GM12878 (cell line): ENCODE data around the gene PDE1C. TPM values are rescaled to one million over a fixed set of nuclear protein-coding genes. Genes with fewer than 3 reads are reported as not detected.

Experiments
- ATAC-seq: fragments of 200-7000 bp; cut with Tn5 transposase; 3 replicates; pipeline ENCODE4 v1.9.1; 2020; ENCODE audit warnings: mild to moderate bottlenecking, moderate library complexity
- BruUV-seq: library from RNA; stranded (reverse); fragments of 400-500 nt; replicated peaks from 2 replicates; lab custom pipeline; 2021; lab: Mats Ljungman, UMichigan
- CTCF ChIA-PET: fragments of 300-600 bp; sonication (Branson Sonifier 250); formaldehyde crosslinking; extraction: SDS; loops from one replicate; lab custom pipeline; 2021; ENCODE audit warnings: inconsistent platforms; lab: Yijun Ruan, JAX
- POLR2A ChIA-PET: fragments of 350-600 bp; formaldehyde crosslinking; extraction: SDS; loops from one replicate; lab custom pipeline; 2021; ENCODE audit warnings: inconsistent platforms; lab: Charles Lee
- RAD21 ChIA-PET: fragments of 300-600 bp; sonication (Branson Sonifier 250); formaldehyde crosslinking; loops from one replicate; lab custom pipeline; 2023; ENCODE audit warnings: antibody characterized with exemption; ENCODE audit not compliant: unreplicated experiment; lab: Charles Lee
- SMC1A ChIA-PET: fragments of 300-600 bp; sonication (Branson Sonifier 250); formaldehyde crosslinking; loops from one replicate; lab custom pipeline; 2023; ENCODE audit not compliant: unreplicated experiment, uncharacterized antibody; lab: Charles Lee
- DNase-seq: peaks from one replicate; pipeline ENCODE4 v3.0.0-alpha.2; 2011; ENCODE audit warnings: low read depth, low spot score
- FAIRE-seq: peaks from 3 replicates; lab custom pipeline; 2011; peaks lifted over from hg19 to GRCh38; lab: Jason Lieb, UNC
- H2AFZ ChIP-seq: 2 replicates; pipeline ENCODE4 v1.6.0; 2011; ENCODE audit warnings: low read depth, low read length, control low read depth; ENCODE audit not compliant: control insufficient read depth
- H3K27ac ChIP-seq: 2 replicates; pipeline ENCODE4 v1.5.1; 2011; ENCODE audit warnings: control low read depth; ENCODE audit not compliant: control insufficient read depth, insufficient read depth
- H3K27me3 ChIP-seq, 2 experiments: replicated peaks in 1 of 2; 2 replicates each; pipeline versions ENCODE4 v1.6.0 to v1.6.1; 2011; ENCODE audit warnings: low read length in 1 of 2; ENCODE audit not compliant: control insufficient read depth in 2 of 2, insufficient read depth in 2 of 2
- H3K36me3 ChIP-seq, 2 experiments: 2 replicates each; pipeline ENCODE4 v1.5.1; 2011; ENCODE audit warnings: low read length in 1 of 2; ENCODE audit not compliant: control insufficient read depth in 2 of 2, insufficient read depth in 2 of 2
- H3K4me1 ChIP-seq: 2 replicates; pipeline ENCODE4 v1.6.1; 2011; ENCODE audit warnings: mild to moderate bottlenecking, low read length, moderate library complexity, mixed read lengths; ENCODE audit not compliant: control insufficient read depth, insufficient read depth
- H3K4me2 ChIP-seq: 2 replicates; pipeline ENCODE4 v1.6.0; 2011; ENCODE audit warnings: control low read depth; ENCODE audit not compliant: control insufficient read depth, insufficient read depth
- H3K4me3 ChIP-seq: fragments of 200-600 bp; sonication (generic); 2 replicates; pipeline ENCODE4 v1.5.1; 2016
- H3K79me2 ChIP-seq: 2 replicates; pipeline ENCODE4 v1.6.0; 2011; ENCODE audit warnings: low read length; ENCODE audit not compliant: control insufficient read depth, insufficient read depth
- H3K9ac ChIP-seq: 2 replicates; pipeline ENCODE4 v1.8.0; 2011; ENCODE audit warnings: low read length, control low read depth, mixed read lengths; ENCODE audit not compliant: control insufficient read depth, insufficient read depth
- H3K9me3 ChIP-seq: replicated peaks from 3 replicates; pipeline ENCODE4 v1.5.1; 2011; ENCODE audit warnings: mild to moderate bottlenecking, low read length; ENCODE audit not compliant: control insufficient read depth, insufficient read depth
- H4K20me1 ChIP-seq: 2 replicates; pipeline ENCODE4 v1.6.0; 2011; ENCODE audit not compliant: control insufficient read depth, insufficient read depth
- HCFC1 ChIP-seq: fragments of 150-350 bp; IDR thresholded peaks from 2 replicates; pipeline ENCODE4 v1.6.1; 2014; ENCODE audit warnings: low read length
- NFYA ChIP-seq: IDR thresholded peaks from 2 replicates; pipeline ENCODE4 v1.6.1; 2011; ENCODE audit warnings: low read depth, mild to moderate bottlenecking, low read length, improper control_type of control experiment, borderline replicate concordance
- NR2F1 ChIP-seq: fragments of 450-650 bp; conservative IDR thresholded peaks from 2 replicates; pipeline ENCODE4 v1.6.1; 2017; ENCODE audit warnings: mild to moderate bottlenecking
- WGBS: methylation state at CpG from one replicate; pipeline ENCODE4 v1.1.6; 2016; ENCODE audit warnings: low lambda C conversion rate; ENCODE audit not compliant: insufficient replicate concordance, insufficient coverage; ENCODE audit errors: missing lambda C conversion rate; 5-methylcytosine and 5-hydroxymethylcytosine counted together
- in situ Hi-C: fragments of 300-500 bp; cut with MboI; formaldehyde crosslinking; loops from 9 replicates; pipeline ENCODE4 v1.14.3; 2018; ENCODE audit warnings: mixed read lengths
- intact Hi-C: fragments of 100-400 bp; cut with micrococcal nuclease; formaldehyde crosslinking; loops from one replicate; pipeline ENCODE4 v1.14.2; 2022; ENCODE audit not compliant: unreplicated experiment
- polyA plus RNA-seq, 11 experiments: library from polyadenylated mRNA; depleted of rRNA in 4 of 11; unstranded in 6 of 11; stranded (reverse) in 5 of 11; fragments of >200 nt; fragmentation: Nextera tagmentation in 4 of 11; fragmentation: Illumina TruSeq in 1 of 11; extraction: Ambion mirVana in 4 of 11; extraction: Trizol in 1 of 11; gene quantifications; 1 replicate in 1 of 11; 2 replicates in 10 of 11; pipeline versions ENCODE4 v1.2.1 to v1.2.3, GENCODE V29; 2011 to 2016; ENCODE audit warnings: inconsistent platforms in 2 of 11, missing spikeins in 2 of 11, low read depth in 1 of 11
- total RNA-seq, 4 experiments: library from RNA; depleted of rRNA in 3 of 4; stranded (reverse); fragments of >200 nt in 3 of 4; fragmentation: Illumina TruSeq in 1 of 4; extraction: Trizol in 1 of 4; gene quantifications; 2 replicates each; pipeline versions ENCODE4 v1.2.1 to v1.2.3, GENCODE V29; 2013 to 2021
- TF ChIP-seq, protein P1 (sequence below), 3 experiments: IDR thresholded peaks in 2 of 3; conservative IDR thresholded peaks in 1 of 3; 2 replicates each; pipeline ENCODE4 v1.5.1; 2011; ENCODE audit warnings: low read depth in 3 of 3, low read length in 3 of 3, mild to moderate bottlenecking in 3 of 3, control low read depth in 2 of 3, moderate library complexity in 2 of 3, inconsistent platforms in 1 of 3, mixed read lengths in 1 of 3; ENCODE audit not compliant: control insufficient read depth in 2 of 3, insufficient read depth in 1 of 3; ENCODE audit errors: extremely low read depth in 1 of 3
- TF ChIP-seq, protein P2 (sequence below): fragments of 450-650 bp; IDR thresholded peaks from 2 replicates; pipeline ENCODE4 v1.6.1; 2016; ENCODE audit warnings: mild to moderate bottlenecking
- TF ChIP-seq, protein P3 (sequence below): IDR thresholded peaks from 2 replicates; pipeline ENCODE4 v1.6.1; 2012; ENCODE audit warnings: mild to moderate bottlenecking, low read depth, low read length

The PDE1C gene
- total and polyA plus RNA-seq, 10 of the 15 experiments (the other 5 are each of a cell fraction or from before 2014, with no cell fraction given): 0.29 to 2.3 (median 0.70) TPM

DNA sequence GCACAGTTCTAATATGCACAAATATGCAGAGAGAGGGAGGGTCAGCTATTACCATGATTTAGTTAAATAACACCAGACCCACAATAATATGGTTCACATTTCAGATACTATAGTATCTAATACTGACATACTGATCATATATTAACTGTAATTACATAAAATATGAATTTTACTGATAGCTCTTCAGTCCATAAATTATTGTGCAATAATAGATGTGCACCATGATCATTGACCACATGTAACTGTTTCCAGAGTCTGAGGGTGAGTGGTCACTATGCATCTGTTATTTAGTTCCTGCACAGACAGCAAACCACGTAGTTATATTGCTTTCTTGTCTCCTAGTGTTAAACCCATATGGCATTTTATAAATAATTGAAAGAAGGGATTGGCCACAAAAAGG, 353.9 kb downstream of the PDE1C start:
- in situ Hi-C loops (no loop called here), intact Hi-C loops (loop anchor here (5.0 kb wide), 1 partner anchor 69 kb away; no protein-coding TSS in a partner anchor)
- no peaks in the 10 kb centered on the region for H3K9me3 ChIP-seq
- BruUV-seq: no TSS peak
- no peaks in the 10 kb centered on the region for H3K4me1 ChIP-seq
- ChIA-PET POLR2A (no interaction called here), RAD21 (no interaction called here), SMC1A (interaction anchor here (1.2 to 1.6 kb wide), 2 partner anchors 20 to 30 kb away, joined by 3 read pairs; no protein-coding TSS in a partner anchor)
- DNase-seq (no peak), ATAC-seq (no peak), FAIRE-seq (no peak)
- H3K9ac ChIP-seq: no peak overlapping the region
- H3K4me3 ChIP-seq: no peak overlapping the region
- H3K36me3 ChIP-seq: no peaks in the 10 kb centered on the region
- no peaks in the 10 kb centered on the region; a peak in 1 of 4 replicates for H3K27me3 ChIP-seq
- H4K20me1 ChIP-seq: no peaks in the 10 kb centered on the region
- H3K27ac ChIP-seq: no peak overlapping the region
- 0% methylated on average over 1 of the region's 1 CpG for WGBS
- TF ChIP-seq, protein P1, sequence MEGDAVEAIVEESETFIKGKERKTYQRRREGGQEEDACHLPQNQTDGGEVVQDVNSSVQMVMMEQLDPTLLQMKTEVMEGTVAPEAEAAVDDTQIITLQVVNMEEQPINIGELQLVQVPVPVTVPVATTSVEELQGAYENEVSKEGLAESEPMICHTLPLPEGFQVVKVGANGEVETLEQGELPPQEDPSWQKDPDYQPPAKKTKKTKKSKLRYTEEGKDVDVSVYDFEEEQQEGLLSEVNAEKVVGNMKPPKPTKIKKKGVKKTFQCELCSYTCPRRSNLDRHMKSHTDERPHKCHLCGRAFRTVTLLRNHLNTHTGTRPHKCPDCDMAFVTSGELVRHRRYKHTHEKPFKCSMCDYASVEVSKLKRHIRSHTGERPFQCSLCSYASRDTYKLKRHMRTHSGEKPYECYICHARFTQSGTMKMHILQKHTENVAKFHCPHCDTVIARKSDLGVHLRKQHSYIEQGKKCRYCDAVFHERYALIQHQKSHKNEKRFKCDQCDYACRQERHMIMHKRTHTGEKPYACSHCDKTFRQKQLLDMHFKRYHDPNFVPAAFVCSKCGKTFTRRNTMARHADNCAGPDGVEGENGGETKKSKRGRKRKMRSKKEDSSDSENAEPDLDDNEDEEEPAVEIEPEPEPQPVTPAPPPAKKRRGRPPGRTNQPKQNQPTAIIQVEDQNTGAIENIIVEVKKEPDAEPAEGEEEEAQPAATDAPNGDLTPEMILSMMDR (IDR thresholded peaks at IDR 0.05 in 2 of 3, conservative IDR thresholded peaks at IDR 0.05 in 1 of 3; ENCODE audit: control insufficient read depth in 2 of 3, extremely low read depth in 1 of 3, insufficient read depth in 1 of 3, low read depth in 3 of 3, low read length in 3 of 3): no peak
- TF ChIP-seq NFYA: no peak
- TF ChIP-seq HCFC1: no peak
- TF ChIP-seq, protein P2, sequence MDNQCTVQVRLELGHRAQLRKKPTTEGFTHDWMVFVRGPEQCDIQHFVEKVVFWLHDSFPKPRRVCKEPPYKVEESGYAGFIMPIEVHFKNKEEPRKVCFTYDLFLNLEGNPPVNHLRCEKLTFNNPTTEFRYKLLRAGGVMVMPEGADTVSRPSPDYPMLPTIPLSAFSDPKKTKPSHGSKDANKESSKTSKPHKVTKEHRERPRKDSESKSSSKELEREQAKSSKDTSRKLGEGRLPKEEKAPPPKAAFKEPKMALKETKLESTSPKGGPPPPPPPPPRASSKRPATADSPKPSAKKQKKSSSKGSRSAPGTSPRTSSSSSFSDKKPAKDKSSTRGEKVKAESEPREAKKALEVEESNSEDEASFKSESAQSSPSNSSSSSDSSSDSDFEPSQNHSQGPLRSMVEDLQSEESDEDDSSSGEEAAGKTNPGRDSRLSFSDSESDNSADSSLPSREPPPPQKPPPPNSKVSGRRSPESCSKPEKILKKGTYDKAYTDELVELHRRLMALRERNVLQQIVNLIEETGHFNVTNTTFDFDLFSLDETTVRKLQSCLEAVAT: no peak
- TF ChIP-seq NR2F1: no peak
- TF ChIP-seq, protein P3, sequence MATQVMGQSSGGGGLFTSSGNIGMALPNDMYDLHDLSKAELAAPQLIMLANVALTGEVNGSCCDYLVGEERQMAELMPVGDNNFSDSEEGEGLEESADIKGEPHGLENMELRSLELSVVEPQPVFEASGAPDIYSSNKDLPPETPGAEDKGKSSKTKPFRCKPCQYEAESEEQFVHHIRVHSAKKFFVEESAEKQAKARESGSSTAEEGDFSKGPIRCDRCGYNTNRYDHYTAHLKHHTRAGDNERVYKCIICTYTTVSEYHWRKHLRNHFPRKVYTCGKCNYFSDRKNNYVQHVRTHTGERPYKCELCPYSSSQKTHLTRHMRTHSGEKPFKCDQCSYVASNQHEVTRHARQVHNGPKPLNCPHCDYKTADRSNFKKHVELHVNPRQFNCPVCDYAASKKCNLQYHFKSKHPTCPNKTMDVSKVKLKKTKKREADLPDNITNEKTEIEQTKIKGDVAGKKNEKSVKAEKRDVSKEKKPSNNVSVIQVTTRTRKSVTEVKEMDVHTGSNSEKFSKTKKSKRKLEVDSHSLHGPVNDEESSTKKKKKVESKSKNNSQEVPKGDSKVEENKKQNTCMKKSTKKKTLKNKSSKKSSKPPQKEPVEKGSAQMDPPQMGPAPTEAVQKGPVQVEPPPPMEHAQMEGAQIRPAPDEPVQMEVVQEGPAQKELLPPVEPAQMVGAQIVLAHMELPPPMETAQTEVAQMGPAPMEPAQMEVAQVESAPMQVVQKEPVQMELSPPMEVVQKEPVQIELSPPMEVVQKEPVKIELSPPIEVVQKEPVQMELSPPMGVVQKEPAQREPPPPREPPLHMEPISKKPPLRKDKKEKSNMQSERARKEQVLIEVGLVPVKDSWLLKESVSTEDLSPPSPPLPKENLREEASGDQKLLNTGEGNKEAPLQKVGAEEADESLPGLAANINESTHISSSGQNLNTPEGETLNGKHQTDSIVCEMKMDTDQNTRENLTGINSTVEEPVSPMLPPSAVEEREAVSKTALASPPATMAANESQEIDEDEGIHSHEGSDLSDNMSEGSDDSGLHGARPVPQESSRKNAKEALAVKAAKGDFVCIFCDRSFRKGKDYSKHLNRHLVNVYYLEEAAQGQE: no peak
- TF ChIP-seq, all 136 proteins: peak for 0
- CTCF ChIA-PET: no interaction called here
- Histone ChIP-seq H3K4me2 (no peak overlapping the region), H2AFZ (no peak overlapping the region), H3K79me2 (no peaks in the 10 kb centered on the region)
